Mesodermal cell (in vitro differentiated cells): Measurements from ENCODE around the gene NFKB2.

Experiments used
- H3K27ac ChIP-seq: 2 replicates; pipeline ENCODE4 v1.7.0; 2013; ENCODE audit warnings: mild to moderate bottlenecking, low read depth, low read length, moderate library complexity; ENCODE audit not compliant: severe bottlenecking
- H3K36me3 ChIP-seq: 2 replicates; pipeline ENCODE4 v1.7.1; 2013; ENCODE audit warnings: mild to moderate bottlenecking, low read length, moderate library complexity; ENCODE audit not compliant: control insufficient read depth, insufficient read depth
- H3K4me1 ChIP-seq: one replicate; pipeline ENCODE4 v1.7.1; 2013; ENCODE audit warnings: mild to moderate bottlenecking, low read length; ENCODE audit not compliant: insufficient read depth, control insufficient read depth, poor library complexity, severe bottlenecking
- H3K4me3 ChIP-seq: 2 replicates; pipeline ENCODE4 v1.7.0; 2013; ENCODE audit warnings: low read length, control low read depth, mild to moderate bottlenecking; ENCODE audit not compliant: insufficient read depth, poor library complexity, severe bottlenecking; ENCODE audit errors: extremely low read depth
- H3K9me3 ChIP-seq: 2 replicates; pipeline ENCODE4 v1.7.1; 2013; ENCODE audit warnings: mild to moderate bottlenecking, low read length, moderate library complexity; ENCODE audit not compliant: control insufficient read depth
- WGBS, 2 experiments: methylation state at CpG; one replicate each; pipeline ENCODE4 v1.1.5; 2013; ENCODE audit warnings: missing lambda C conversion rate in 2 of 2; ENCODE audit not compliant: insufficient coverage in 2 of 2; 5-methylcytosine and 5-hydroxymethylcytosine counted together

The NFKB2 gene

GRCh38 chr10:102424145-102424544 lies 28.6 kb downstream of the NFKB2 start:
- 96 to 100% methylated on average over 3 to 5 of the region's 9 CpGs for WGBS, 2 experiments

DNA sequence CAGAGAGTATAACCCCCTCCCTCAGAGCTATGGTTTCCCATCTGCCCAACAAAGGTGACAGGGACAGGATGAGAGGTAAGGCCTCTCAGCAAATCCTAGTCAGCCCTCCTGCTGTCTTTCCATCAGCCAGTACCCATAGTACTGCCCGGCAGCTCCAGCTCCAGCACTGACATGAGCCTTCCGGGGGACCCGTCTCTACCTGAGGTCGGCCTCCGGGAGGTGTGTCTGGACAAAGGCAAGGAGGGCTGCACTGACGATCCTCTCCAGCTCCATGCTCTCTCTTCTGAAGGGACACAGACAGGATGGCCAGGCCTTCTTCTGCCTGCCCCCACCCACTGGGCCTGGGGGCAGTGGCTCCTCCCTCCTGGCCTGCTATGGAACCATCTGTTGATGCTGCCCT lies 29.4 kb downstream of the NFKB2 start:
- Histone ChIP-seq H3K4me1 (no peaks in the 10 kb centered on the region), H3K4me3 (no peak overlapping the region), H3K36me3 (peaks cover 16% of the 10 kb centered on the region), H3K27ac (no peak overlapping the region), H3K9me3 (no peaks in the 10 kb centered on the region)
- 91 to 97% methylated on average over 6 of the region's 6 CpGs for WGBS, 2 experiments

More at GRCh38 chr10:102424145-102424544, 28.6 kb downstream of the NFKB2 start:
- Histone ChIP-seq H3K4me1 (peaks cover 3% of the 10 kb centered on the region), H3K27ac (no peak overlapping the region), H3K36me3 (peaks cover 16% of the 10 kb centered on the region), H3K9me3 (no peaks in the 10 kb centered on the region), H3K4me3 (no peak overlapping the region)

- H3K27ac ChIP-seq = no peak overlapping the region
- H3K9me3 ChIP-seq = no peaks in the 10 kb centered on the region
- H3K4me1 ChIP-seq = no peaks in the 10 kb centered on the region
- WGBS, 2 experiments = 75 to 100% methylated on average over 1 of the region's 1 CpG
- H3K36me3 ChIP-seq = peaks cover 17% of the 10 kb centered on the region
- H3K4me3 ChIP-seq = no peak overlapping the region
These were observed 29.9 kb downstream of the NFKB2 start for GRCh38 chr10:102425444-102425843.

DNA sequence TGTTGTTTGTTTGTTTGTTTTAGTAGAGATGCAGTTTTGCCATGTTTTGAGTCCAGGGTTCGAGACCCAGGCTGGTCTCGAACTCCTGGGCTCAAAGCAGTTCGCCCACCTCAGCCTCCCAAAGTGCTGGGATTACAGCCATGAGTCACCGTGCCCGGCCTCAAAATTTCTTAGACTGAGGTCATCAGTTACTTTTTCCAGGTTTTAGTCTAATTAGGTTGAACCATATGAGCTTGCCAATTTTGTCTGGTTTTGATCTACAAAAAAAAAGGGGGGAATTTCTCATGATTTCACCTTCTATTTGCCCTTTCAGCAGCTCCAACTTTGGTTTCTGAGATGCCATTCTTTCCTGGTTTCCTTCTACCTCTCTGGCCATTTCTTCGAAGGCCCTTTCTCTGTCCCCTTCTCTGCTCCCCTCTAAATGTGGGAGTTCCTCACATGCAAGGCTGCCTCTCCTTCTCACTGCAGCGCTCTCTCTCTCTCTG lies 31.3 kb downstream of the NFKB2 start:
- Histone ChIP-seq H3K9me3 (no peaks in the 10 kb centered on the region), H3K27ac (no peak overlapping the region), H3K36me3 (peaks cover 21% of the 10 kb centered on the region)

DNA sequence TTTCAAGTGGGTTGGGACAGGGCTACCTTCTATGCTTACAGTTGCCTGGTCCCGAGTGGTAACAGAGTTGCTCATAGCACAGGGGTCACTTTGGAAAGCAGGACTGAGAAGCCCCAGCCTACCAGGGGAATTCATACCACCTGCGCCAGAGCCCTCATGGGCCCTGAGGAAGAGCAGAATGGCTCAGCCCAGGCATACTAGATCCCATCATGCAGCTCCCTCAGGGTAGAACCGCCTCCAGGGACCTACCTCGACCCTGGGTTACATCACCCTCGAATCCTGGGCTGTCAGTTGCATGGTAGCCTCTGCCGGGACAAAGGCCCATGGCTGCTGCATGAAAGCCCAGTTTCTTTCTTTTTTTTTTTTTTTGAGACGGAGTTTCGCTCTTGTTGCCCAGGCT lies 34.0 kb downstream of the NFKB2 start:
- Histone ChIP-seq H3K36me3 (peaks cover 6% of the 10 kb centered on the region), H3K4me3 (no peak overlapping the region), H3K4me1 (peaks cover 4% of the 10 kb centered on the region), H3K9me3 (no peaks in the 10 kb centered on the region), H3K27ac (no peak overlapping the region)
- 86 to 92% methylated on average over 6 to 7 of the region's 8 CpGs for WGBS, 2 experiments

More for the DNA sequence above, 31.3 kb downstream of the NFKB2 start:
- 87 to 96% methylated on average over 5 to 6 of the region's 7 CpGs for WGBS, 2 experiments
- H3K4me3 ChIP-seq = no peak overlapping the region
- H3K4me1 ChIP-seq = peaks cover 3% of the 10 kb centered on the region

GRCh38 chr10:102431452-102432124 lies 36.1 kb downstream of the NFKB2 start:
- Histone ChIP-seq H3K4me1 (peaks cover 12% of the 10 kb centered on the region), H3K4me3 (peak overlapping the region; percentile 87), H3K9me3 (no peaks in the 10 kb centered on the region), H3K36me3 (peaks cover 6% of the 10 kb centered on the region), H3K27ac (peak overlapping the region; percentile 13)
- WGBS, 2 experiments = 33 to 44% methylated on average over 3 to 4 of the region's 4 CpGs

DNA sequence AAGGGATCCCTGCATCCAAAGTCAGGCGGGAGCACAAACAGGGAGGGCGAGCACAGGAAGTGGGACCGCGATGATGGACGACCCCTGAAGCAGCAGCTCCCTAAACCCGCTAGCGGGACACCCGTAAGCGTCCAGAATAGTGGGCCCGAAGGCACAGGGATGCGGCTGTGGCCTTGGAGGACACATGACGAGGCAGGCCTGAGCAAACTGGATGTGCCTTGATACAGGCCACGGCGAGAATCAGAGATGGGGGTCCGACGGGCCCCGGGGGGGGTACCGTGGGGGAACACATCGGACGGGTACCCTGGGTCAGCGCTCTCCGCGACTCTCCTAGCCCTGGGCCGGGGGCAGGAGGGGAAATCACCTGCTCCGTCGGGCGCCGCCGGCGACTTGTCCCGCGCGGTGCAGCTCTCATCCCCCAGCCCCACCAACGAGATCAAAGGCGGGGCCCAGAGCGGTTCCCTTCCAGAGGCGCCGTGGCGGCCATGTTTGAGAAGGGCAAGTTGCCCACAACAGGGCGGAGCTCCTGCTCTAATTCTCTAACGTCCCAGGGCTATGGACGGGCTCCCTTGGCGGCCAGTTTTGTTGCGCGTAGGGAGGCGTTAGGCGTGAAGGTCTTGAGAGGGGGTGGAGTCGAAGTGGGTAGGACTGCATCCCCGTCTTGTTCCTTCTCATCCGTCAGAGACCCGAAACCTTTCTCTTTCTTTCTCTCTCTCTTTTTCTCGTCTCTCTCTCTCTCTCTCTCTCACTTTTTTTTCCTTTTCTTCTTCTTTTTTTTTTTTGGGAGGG lies 36.9 kb downstream of the NFKB2 start, which contains the start of gene CUEDC2:
Gene CUEDC2 (minus strand): TSS at position 413 of the 789 bp plus-strand sequence. CDS start 7,386 bp downstream, outside the sequence.
- Histone ChIP-seq H3K4me3 (peak within 1 kb of the TSS; percentile 87), H3K27ac (peak within 1 kb of the TSS; percentile 13)
- 1 to 2% methylated on average over 31 to 43 of the region's 52 CpGs for WGBS, 2 experiments

GRCh38 chr10:102433619-102434046 lies 38.1 kb downstream of the NFKB2 start:
- Histone ChIP-seq H3K36me3 (peaks cover 6% of the 10 kb centered on the region), H3K9me3 (no peaks in the 10 kb centered on the region), H3K27ac (no peak overlapping the region), H3K4me1 (peaks cover 12% of the 10 kb centered on the region), H3K4me3 (no peak overlapping the region)
- WGBS, 2 experiments = 53 to 56% methylated on average over 5 of the region's 5 CpGs

More for the DNA sequence above, 36.9 kb downstream of the NFKB2 start, which contains the start of gene CUEDC2:
- Histone ChIP-seq H3K4me1 (peaks cover 12% of the 10 kb centered on the region), H3K9me3 (no peaks in the 10 kb centered on the region), H3K36me3 (peaks cover 6% of the 10 kb centered on the region)

DNA sequence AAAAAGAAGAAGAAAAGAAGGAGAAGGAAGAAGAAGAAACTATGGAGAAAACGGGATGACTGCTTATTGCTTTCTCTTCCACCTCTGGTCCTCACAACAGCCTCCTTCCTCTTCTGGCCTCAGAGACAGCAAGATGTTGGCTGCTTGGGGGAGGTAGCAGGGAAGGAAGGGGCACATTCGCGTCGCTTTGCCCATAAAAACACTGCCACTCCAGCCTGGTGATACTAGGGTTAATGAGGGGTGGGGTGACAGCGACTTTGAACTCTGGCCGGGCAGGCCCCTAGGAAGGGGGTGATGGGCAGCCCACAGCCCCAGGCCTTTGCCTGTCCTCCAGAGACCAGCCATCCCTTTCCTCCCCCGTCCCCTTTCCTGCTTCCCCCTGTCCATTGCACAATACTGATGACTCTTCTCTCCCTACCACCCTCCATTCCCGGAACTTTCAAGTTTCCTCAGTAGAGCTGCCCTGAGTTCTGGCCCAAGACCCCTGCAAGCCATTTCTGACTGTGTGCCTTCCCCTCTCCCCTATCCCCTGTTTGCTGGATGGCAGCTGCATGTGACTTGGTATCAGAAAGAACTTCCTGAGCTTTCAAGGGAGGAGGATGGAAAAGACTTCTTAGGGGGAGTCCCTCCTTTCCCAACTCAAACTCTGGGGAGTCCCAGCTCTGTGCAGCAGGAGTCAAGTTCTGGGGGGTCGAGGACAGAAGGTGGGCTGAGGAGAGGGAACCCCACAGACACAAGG lies 39.1 kb downstream of the NFKB2 start:
- H3K4me3 ChIP-seq = no peak overlapping the region
- 27 to 29% methylated on average over 2 of the region's 9 CpGs for WGBS, 2 experiments
- H3K9me3 ChIP-seq = no peaks in the 10 kb centered on the region
- peaks cover 6% of the 10 kb centered on the region for H3K36me3 ChIP-seq
- H3K27ac ChIP-seq = no peak overlapping the region
- peaks cover 12% of the 10 kb centered on the region for H3K4me1 ChIP-seq

DNA sequence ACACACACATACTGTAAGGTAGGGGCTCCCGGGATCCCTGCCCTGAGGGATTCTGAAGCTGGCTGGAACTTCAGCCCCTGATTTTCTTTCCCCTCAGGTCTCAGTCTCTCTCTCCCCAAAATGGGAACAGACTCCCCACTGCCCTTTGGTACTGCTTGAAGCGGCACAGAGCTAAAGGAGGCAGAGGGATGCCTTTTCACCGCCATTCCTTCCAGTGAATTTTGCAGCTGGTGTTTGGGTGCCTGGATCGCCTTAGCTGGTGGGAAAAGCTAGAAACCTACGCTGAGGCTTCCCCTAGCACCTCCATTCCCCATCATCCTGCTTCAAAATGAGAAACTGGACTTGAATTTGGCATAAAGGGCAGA lies 39.6 kb downstream of the NFKB2 start:
- Histone ChIP-seq H3K4me3 (no peak overlapping the region), H3K27ac (no peak overlapping the region)
- 9% methylated on average over 4 of the region's 5 CpGs; no CpG with 5 or more reads in 1 of the 2 experiments for WGBS, 2 experiments

More for the DNA sequence above, 39.6 kb downstream of the NFKB2 start:
- Histone ChIP-seq H3K4me1 (peaks cover 12% of the 10 kb centered on the region), H3K9me3 (no peaks in the 10 kb centered on the region), H3K36me3 (peaks cover 6% of the 10 kb centered on the region)
